ENCODE results near the gene LIN7A. TPM values are rescaled to one million over a fixed set of nuclear protein-coding genes. Genes with fewer than 3 reads are reported as not detected.
A peak's percentile ranks its signal among the peaks of the same experiment; 100 is the strongest.

The LIN7A gene
- total and polyA plus RNA-seq, 2 experiments from 2014 or later, result 3.0 to 10.3 TPM

DNA sequence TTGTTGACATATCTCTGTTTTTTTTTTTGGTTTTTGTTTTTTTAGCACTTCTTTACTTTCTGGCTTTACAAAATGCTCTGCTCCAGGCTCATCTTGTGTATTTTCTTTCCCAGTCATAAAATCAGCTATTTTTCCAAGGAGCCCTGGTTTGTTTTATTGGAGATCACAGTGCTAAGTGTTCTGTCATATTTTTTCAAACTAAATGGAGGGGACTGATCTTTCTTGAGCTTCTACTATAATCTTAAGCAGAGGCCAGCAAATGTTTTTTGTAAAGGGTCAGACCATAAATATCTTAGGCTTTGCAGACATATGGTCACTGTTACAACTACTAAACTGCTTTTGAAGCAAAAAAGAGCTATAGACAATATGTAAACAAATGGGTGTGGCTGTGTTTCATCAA is 30.6 kb upstream of the LIN7A start:
- no peak overlapping the region for H3K4me3 ChIP-seq
- H3K9me3 ChIP-seq (ENCODE audit: low read depth), result no peaks in the 10 kb centered on the region
- H3K27ac ChIP-seq, result no peak overlapping the region
- H3K36me3 ChIP-seq, result no peaks in the 10 kb centered on the region
- DNase-seq (ENCODE audit: low read depth in 1 of 2, low spot score in 1 of 2), result no peak
- H3K27me3 ChIP-seq, result no peaks in the 10 kb centered on the region
- H3K4me1 ChIP-seq (ENCODE audit: low read depth), result no peaks in the 10 kb centered on the region
- TF ChIP-seq, protein P1, sequence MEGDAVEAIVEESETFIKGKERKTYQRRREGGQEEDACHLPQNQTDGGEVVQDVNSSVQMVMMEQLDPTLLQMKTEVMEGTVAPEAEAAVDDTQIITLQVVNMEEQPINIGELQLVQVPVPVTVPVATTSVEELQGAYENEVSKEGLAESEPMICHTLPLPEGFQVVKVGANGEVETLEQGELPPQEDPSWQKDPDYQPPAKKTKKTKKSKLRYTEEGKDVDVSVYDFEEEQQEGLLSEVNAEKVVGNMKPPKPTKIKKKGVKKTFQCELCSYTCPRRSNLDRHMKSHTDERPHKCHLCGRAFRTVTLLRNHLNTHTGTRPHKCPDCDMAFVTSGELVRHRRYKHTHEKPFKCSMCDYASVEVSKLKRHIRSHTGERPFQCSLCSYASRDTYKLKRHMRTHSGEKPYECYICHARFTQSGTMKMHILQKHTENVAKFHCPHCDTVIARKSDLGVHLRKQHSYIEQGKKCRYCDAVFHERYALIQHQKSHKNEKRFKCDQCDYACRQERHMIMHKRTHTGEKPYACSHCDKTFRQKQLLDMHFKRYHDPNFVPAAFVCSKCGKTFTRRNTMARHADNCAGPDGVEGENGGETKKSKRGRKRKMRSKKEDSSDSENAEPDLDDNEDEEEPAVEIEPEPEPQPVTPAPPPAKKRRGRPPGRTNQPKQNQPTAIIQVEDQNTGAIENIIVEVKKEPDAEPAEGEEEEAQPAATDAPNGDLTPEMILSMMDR (IDR thresholded peaks at IDR 0.05; ENCODE audit: low read depth, low read length), result no peak

DNA sequence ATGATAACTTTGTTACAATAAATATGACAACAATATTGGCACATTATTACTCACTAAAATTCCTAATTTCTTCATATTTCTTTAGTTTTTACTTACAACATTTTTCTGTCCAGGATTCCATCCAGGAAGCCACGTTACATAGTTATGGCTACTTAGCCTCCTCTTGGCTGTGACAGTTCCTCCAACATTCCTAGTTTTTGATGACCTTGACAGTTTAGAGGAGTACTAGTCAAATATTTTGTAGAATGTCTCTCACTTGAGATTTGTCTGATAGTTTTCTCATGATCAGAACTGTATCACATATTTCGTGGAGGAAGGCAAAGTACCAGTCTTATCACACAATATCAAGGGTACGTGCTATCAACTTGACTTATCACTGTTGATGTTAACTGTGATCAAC is 29.8 kb upstream of the LIN7A start:
- TF ChIP-seq, protein P1 (IDR thresholded peaks at IDR 0.05; ENCODE audit: low read depth, low read length), result no peak
- H3K36me3 ChIP-seq, result no peaks in the 10 kb centered on the region
- no peak for DNase-seq (ENCODE audit: low read depth in 1 of 2, low spot score in 1 of 2)
- H3K4me1 ChIP-seq (ENCODE audit: low read depth), result no peaks in the 10 kb centered on the region
- H3K9me3 ChIP-seq (ENCODE audit: low read depth), result no peaks in the 10 kb centered on the region
- no peak overlapping the region for H3K4me3 ChIP-seq
- H3K27ac ChIP-seq, result no peak overlapping the region
- H3K27me3 ChIP-seq, result no peaks in the 10 kb centered on the region

DNA sequence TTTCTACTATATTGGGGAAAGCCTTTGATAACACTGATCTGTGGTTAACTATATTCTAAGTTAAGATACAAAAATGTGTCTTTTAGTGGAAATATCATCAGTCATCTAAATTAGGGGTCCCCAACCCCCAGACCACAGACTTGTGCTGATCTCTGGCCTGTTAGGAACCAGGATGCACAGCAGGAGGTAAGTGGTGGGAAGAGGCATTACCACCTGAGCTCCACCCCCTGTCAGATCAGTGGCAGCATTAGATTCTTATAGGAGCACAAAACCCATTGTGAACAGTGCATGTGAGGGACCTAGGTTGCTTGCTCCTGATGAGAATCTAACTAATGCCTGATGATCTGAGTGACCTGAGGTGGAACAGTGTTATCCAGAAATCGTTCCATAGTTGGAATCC is 28.3 kb upstream of the LIN7A start:
- Histone ChIP-seq H3K27me3 (no peaks in the 10 kb centered on the region), H3K4me1 (ENCODE audit: low read depth) (no peaks in the 10 kb centered on the region), H3K4me3 (no peak overlapping the region), H3K36me3 (no peaks in the 10 kb centered on the region), H3K27ac (no peak overlapping the region), H3K9me3 (ENCODE audit: low read depth) (no peaks in the 10 kb centered on the region)
- DNase-seq (ENCODE audit: low read depth in 1 of 2, low spot score in 1 of 2), result no peak
- TF ChIP-seq, protein P1 (IDR thresholded peaks at IDR 0.05; ENCODE audit: low read depth, low read length), result no peak

DNA sequence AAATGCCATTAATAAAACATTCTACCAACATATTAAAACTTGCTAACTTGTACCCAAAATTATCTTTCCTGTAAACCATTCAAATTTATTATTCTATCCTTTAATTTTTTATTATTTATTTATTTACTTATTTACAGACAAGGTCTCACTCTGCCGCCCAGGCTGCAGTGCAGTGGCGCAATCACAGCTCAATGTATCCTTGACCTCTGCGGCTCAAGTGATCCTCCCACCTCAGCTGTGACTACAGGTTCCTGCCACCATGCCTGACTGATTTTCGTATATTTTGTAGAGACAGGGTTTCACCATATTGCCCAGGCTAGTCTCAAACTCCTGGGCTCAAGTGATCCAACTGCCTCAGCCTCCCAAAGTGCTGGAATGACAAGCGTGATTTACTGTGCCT is 20.4 kb upstream of the LIN7A start:
- Histone ChIP-seq H3K4me3 (no peak overlapping the region), H3K9me3 (ENCODE audit: low read depth) (no peaks in the 10 kb centered on the region), H3K27ac (no peak overlapping the region), H3K36me3 (no peaks in the 10 kb centered on the region), H3K27me3 (no peaks in the 10 kb centered on the region), H3K4me1 (ENCODE audit: low read depth) (peaks cover 6% of the 10 kb centered on the region)
- TF ChIP-seq, protein P1 (IDR thresholded peaks at IDR 0.05; ENCODE audit: low read depth, low read length), result no peak
- no peak for DNase-seq (ENCODE audit: low read depth in 1 of 2, low spot score in 1 of 2)

DNA sequence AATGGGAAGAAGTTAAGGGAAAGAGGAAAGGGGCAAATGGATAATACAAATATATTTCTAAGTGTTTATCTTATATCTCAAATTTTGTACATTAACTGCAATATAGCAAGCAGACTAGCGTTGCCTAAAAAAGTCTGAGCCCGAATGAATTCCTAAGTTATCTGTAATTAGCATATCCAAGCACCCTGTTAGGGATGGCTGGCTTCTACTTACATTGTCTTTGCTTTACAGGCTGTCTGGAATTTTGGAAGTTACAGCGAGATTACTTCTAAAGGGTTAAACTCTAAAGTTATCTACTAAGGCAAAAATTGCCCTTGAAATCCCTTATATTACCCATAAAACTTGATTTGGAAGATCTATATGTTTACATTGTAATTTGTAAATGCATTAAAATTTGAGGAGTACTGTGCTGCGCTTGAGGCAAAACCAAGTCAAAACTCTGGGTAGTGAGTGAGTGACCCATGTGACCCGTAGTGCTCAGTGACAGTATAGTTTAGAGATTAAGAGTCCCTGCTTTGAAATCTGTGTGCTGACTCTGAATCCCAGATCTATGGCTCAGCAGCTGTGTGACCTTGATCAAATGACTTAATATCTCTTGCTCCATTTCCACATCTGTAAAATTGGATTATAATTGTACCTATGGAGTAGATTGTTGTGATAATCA is 17.3 kb upstream of the LIN7A start:
- H3K27me3 ChIP-seq, result no peaks in the 10 kb centered on the region
- TF ChIP-seq, protein P1 (IDR thresholded peaks at IDR 0.05; ENCODE audit: low read depth, low read length), result no peak
- DNase-seq (ENCODE audit: low read depth in 1 of 2, low spot score in 1 of 2), result peak in 1 of 2 donors; percentile 22
- no peak overlapping the region for H3K4me3 ChIP-seq
- peaks cover 6% of the 10 kb centered on the region for H3K4me1 ChIP-seq (ENCODE audit: low read depth)
- no peak overlapping the region for H3K27ac ChIP-seq
- no peaks in the 10 kb centered on the region for H3K36me3 ChIP-seq
- no peaks in the 10 kb centered on the region for H3K9me3 ChIP-seq (ENCODE audit: low read depth)

All from cardiac muscle cell (in vitro differentiated cells and primary cell).